Psoas muscle (tissue), 8 donors: ENCODE results near the gene CHID1. TPM values are rescaled to one million over a fixed set of nuclear protein-coding genes. Genes with fewer than 3 reads are reported as not detected.
A peak's percentile ranks its signal among the peaks of the same experiment; 100 is the strongest.

Experiments used
- ATAC-seq, 4 donors: fragments of 200-7000 bp; cut with Tn5 transposase; one replicate each; pipeline ENCODE4 v1.9.1; 2020; ENCODE audit warnings: moderate library complexity in 3 of 4, mild to moderate bottlenecking in 2 of 4
- DNase-seq, 2 donors: peaks; one replicate each; pipeline ENCODE4 v3.0.0-alpha.2; 2020
- H3K27ac ChIP-seq: fragments of 200-600 bp; one replicate; pipeline ENCODE4 v1.8.0; 2022
- H3K27me3 ChIP-seq, 3 donors: fragments of 200-600 bp in 1 of 3; one replicate each; pipeline versions ENCODE4 v1.6.1 to v1.8.0; 2013 to 2022; ENCODE audit warnings: low read length in 2 of 3, mild to moderate bottlenecking in 2 of 3, moderate library complexity in 1 of 3; ENCODE audit not compliant: insufficient read depth in 3 of 3
- H3K36me3 ChIP-seq, 2 donors: fragments of 200-600 bp in 1 of 2; one replicate each; pipeline versions ENCODE4 v1.6.1 to v1.8.0; 2013 to 2022; ENCODE audit warnings: low read depth in 1 of 2, mild to moderate bottlenecking in 1 of 2, moderate library complexity in 1 of 2; ENCODE audit not compliant: insufficient read depth in 1 of 2
- H3K4me1 ChIP-seq: fragments of 200-600 bp; one replicate; pipeline ENCODE4 v1.8.0; 2022
- H3K4me3 ChIP-seq: fragments of 200-600 bp; one replicate; pipeline ENCODE4 v1.8.0; 2022; ENCODE audit warnings: mild to moderate bottlenecking
- H3K9me3 ChIP-seq: fragments of 200-600 bp; one replicate; pipeline ENCODE4 v1.8.0; 2022
- WGBS, 3 donors: extraction: QIAGEN DNeasy Blood & Tissue Kit; methylation state at CpG; one replicate each; pipeline versions ENCODE4 v1.1.6 to v1.1.7; 2013; 5-methylcytosine and 5-hydroxymethylcytosine counted together
- intact Hi-C, 2 donors: fragments of 100-400 bp; cut with DNase I; formaldehyde crosslinking; loops; one replicate each; pipeline versions ENCODE4 v1.11.0 to v1.14.2; 2022
- polyA plus RNA-seq, 3 donors: library from polyadenylated mRNA; stranded (reverse); fragments of 200-250 nt; gene quantifications; one replicate each; pipeline ENCODE4 v1.2.3, GENCODE V29; 2013
- total RNA-seq, 4 donors: library from RNA; stranded (reverse); fragmentation: NEBNext Ultra II Directional in 2 of 4; extraction: Animal tissue kit (Norgen Biotek cat#: 25700) in 2 of 4; gene quantifications; one replicate each; pipeline versions ENCODE4 v1.2.1 to v1.2.4, GENCODE V29; 2021 to 2023
- TF ChIP-seq, protein P1 (sequence below): fragments of 200-600 bp; IDR thresholded peaks from one replicate; pipeline ENCODE4 v1.8.0; 2022; ENCODE audit warnings: antibody characterized with exemption
- donor health status: healthy with polysubstance abuse.
- donor health status: DM: no; HTN: no; CAD: no; lungs with moderate emphysema.
- donor health status: Bipolar disorder and iron deficiency.
- donor health status: healthy.
- donor health status: DM: yes; HTN: yes; CAD: no.
- donor health status: DM: no; HTN: no; CAD: no.
- donor health status: DM: no; HTN: no; CAD: no.
- donor health status: DM: yes; HTN: yes; CAD: no.

CHID1 gene
- total and polyA plus RNA-seq, 7 donors, result 25.5 to 44.5 (median 34.3) TPM

DNA sequence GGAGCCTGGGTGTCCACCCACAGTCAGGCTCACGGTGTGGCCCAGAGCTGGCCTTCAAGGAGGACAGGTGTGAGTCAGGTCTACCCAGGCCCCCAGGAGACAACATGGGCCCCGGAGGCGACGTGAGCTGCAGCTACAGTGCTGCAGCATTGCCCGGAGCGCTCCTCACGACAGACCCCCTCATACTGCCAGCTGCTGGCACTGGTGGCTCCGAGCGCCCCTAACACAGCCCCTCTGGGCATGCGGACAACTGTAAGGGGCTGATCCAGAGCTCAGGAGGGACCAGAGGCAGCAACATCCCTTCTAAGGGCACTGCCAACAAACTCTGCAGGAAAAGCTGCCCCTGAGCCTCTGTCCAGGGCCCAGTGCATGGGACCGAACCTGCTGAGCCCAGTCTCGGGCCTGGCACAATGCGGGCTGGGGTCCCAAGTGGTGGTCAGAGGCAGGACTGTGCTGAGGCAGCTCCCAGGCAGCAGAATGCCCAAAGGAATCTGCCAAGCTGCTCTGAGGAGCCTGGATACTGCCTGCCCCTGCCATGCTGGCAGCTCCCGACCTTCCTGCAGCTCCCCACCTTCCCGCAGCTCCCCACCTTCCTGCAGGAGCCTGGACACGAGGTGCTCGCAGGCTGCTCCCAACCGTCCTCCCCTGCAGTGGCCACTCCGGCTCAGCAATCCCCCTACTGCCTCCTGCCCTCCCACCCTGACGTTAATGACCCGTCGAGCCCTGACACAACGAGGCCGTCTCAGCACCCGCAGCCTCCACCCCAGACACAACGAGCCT lies 15.1 kb downstream of the CHID1 start:
- DNase-seq, result no peak
- no peak overlapping the region for H3K27ac ChIP-seq
- intact Hi-C loops, result no loop called here
- peaks cover 2 to 29% of the 10 kb centered on the region in 2 donors for H3K36me3 ChIP-seq
- 83 to 86% (median 85%) methylated on average over 24 to 26 of the region's 26 CpGs for whole genome bisulfite sequencing, 3 donors
- ATAC-seq, result no peak
- no peaks in the 10 kb centered on the region for H3K4me1 ChIP-seq
- TF ChIP-seq, protein P1, sequence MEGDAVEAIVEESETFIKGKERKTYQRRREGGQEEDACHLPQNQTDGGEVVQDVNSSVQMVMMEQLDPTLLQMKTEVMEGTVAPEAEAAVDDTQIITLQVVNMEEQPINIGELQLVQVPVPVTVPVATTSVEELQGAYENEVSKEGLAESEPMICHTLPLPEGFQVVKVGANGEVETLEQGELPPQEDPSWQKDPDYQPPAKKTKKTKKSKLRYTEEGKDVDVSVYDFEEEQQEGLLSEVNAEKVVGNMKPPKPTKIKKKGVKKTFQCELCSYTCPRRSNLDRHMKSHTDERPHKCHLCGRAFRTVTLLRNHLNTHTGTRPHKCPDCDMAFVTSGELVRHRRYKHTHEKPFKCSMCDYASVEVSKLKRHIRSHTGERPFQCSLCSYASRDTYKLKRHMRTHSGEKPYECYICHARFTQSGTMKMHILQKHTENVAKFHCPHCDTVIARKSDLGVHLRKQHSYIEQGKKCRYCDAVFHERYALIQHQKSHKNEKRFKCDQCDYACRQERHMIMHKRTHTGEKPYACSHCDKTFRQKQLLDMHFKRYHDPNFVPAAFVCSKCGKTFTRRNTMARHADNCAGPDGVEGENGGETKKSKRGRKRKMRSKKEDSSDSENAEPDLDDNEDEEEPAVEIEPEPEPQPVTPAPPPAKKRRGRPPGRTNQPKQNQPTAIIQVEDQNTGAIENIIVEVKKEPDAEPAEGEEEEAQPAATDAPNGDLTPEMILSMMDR, result no peak
- H3K4me3 ChIP-seq, result no peak overlapping the region
- no peaks in the 10 kb centered on the region for H3K9me3 ChIP-seq
- H3K27me3 ChIP-seq, result no peaks in the 10 kb centered on the region

DNA sequence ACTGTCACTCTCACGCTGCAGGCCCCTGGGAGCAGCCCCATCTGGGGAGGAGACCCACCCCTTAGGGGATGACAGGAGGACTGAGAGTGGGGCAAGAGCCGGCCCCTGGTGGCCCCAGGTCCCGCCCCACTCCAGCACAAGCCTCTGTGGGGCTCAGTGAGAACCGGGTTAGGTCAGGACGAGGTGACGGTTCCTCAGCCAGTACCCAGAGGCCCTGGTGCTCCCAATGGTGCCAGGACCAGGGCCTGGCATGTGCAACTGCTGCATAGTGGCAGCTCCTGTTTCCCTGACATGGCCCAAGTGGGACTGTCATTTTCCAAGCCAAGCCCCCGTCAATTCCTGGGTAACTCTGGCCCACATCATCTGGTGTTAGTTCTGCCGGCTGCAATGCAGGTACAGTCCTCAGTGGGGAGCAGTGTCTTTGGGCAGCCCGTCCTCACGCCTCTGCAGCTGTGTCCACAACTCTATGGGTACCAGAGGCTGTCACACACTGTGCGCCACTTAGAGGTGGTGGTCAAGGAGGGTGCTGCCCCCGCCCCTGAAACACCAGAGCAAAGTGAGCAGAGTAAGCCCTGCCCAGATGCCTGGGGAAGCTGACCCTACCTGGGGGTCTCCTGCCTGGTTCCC lies 15.9 kb downstream of the CHID1 start:
- intact Hi-C loops, result no loop called here
- ATAC-seq (peak; percentile 52 to 72 (median 64)), DNase-seq (no peak)
- Histone ChIP-seq H3K4me3 (no peak overlapping the region), H3K36me3 (peaks cover 2 to 20% of the 10 kb centered on the region in 2 donors), H3K27me3 (no peaks in the 10 kb centered on the region), H3K9me3 (no peaks in the 10 kb centered on the region), H3K4me1 (no peaks in the 10 kb centered on the region), H3K27ac (no peak overlapping the region)
- TF ChIP-seq, protein P1, result peak; percentile 17
- 53 to 78% (median 65%) methylated on average over 12 of the region's 12 CpGs for WGBS, 3 donors

DNA sequence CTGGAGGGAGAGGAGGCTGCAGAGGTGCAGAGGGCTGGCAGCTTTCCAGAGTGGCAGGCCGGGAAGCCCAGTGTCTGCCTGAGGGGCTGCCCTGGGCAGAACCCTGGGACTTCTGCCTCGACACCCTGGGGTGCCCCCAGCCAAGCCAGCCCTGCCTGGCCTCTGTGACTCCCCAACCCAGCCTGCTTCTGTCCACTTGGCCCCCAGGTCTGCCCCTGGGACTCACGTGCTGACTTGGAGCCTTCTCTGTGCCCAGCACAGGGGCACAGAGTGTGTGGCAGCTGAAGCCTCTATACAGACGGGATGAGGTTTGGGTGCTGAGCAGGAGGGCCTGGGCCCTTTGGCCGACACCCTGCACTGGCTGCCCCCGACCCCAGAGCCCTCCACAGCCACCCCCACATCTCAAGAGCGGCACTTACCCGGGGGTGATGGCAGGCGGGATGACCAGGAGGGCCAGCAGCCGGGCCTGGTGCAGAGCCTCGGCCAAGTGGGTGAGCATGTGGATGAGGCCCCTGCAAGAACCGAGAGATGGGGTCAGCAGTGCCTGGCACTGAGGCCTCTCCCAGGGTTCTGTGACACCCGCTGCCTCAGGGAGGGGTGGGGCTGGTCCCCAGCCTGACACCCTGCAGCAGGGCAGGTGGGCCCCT lies 17.5 kb downstream of the CHID1 start:
- intact Hi-C loops, result no loop called here
- WGBS, 3 donors, result 90 to 92% (median 91%) methylated on average over 12 to 13 of the region's 13 CpGs
- H3K9me3 ChIP-seq, result no peaks in the 10 kb centered on the region
- TF ChIP-seq, protein P1, result no peak
- DNase-seq, result no peak
- peaks cover 0 to 5% of the 10 kb centered on the region in 2 donors for H3K36me3 ChIP-seq
- H3K4me3 ChIP-seq, result no peak overlapping the region
- no peak overlapping the region for H3K27ac ChIP-seq
- H3K27me3 ChIP-seq, result no peaks in the 10 kb centered on the region
- no peak for ATAC-seq
- peaks cover 5% of the 10 kb centered on the region for H3K4me1 ChIP-seq

DNA sequence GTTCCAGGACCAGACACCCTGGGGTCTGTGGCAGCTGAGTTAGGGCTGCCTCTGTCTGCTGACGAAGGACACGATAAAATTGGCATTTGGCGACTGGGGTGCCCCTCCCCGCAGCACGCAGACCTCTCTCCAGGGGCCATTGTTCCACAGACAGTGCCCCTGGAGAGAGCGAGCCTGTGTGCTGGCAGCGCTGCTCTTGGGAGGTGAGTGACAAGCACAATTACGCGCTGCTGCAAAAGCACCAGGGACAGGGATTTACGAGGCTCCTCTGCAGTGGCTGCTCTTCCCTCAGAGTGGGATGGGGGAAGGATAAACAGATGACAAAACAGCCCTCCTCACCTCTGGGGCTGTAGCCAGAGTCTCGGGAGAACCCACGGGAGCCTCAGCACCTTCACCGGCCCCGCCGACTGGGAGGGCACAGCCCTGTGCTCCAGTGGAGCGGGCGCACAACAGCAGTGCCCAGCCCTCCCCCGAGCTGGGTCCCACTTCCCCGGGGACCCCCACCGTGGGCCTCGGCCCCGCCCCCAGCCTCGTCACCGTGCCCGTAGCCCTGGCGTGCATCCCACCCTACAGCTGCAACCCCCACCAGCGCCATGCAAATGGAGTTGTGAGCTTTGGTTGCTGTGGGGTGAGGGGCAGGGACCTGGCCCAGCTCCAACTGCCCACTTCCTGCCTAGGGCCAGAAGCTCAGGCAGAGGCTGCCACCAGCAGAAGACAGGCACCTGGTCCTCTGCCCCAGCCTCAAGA lies 19.6 kb downstream of the CHID1 start:
- no peak for ATAC-seq
- no peak for DNase-seq
- H3K27me3 ChIP-seq, result no peaks in the 10 kb centered on the region
- WGBS, 3 donors, result 67 to 70% (median 67%) methylated on average over 20 to 27 of the region's 27 CpGs
- H3K9me3 ChIP-seq, result no peaks in the 10 kb centered on the region
- TF ChIP-seq, protein P1, result no peak
- no peak overlapping the region for H3K4me3 ChIP-seq
- H3K4me1 ChIP-seq, result peaks cover 7% of the 10 kb centered on the region
- intact Hi-C loops, result no loop called here
- H3K36me3 ChIP-seq, result no peaks in the 10 kb centered on the region
- H3K27ac ChIP-seq, result no peak overlapping the region
